WTC11 (cell line): ENCODE results near the gene ALAS1. TPM values are rescaled to one million over a fixed set of nuclear protein-coding genes. Genes with fewer than 3 reads are reported as not detected.

Source experiments
- ATAC-seq: fragments of 200-7000 bp; cut with Tn5 transposase; 2 replicates; pipeline ENCODE4 v1.10.0; 2021; ENCODE audit warnings: mild to moderate bottlenecking, moderate library complexity
- CTCF ChIA-PET: fragments of 300-600 bp; sonication (Branson Sonifier 250); formaldehyde crosslinking; loops from one replicate; lab custom pipeline; 2021; ENCODE audit warnings: antibody characterized with exemption; lab: Charles Lee
- POLR2A ChIA-PET: fragments of 350-600 bp; sonication (Branson Sonifier 250); formaldehyde crosslinking; loops from one replicate; lab custom pipeline; 2021; ENCODE audit warnings: antibody characterized with exemption; lab: Charles Lee
- DNase-seq: peaks from one replicate; pipeline ENCODE4 v3.0.0; 2021; ENCODE audit warnings: low spot score
- H3K27ac Mint-ChIP-seq: 2 replicates; pipeline ENCODE4 v1.8.0; 2021; ENCODE audit warnings: mixed read lengths
- H3K27me3 Mint-ChIP-seq: 2 replicates; pipeline ENCODE4 v1.8.0; 2021; ENCODE audit warnings: low read depth, mild to moderate bottlenecking, moderate library complexity, mixed read lengths
- H3K36me3 Mint-ChIP-seq: 2 replicates; pipeline ENCODE4 v1.8.0; 2021; ENCODE audit warnings: mixed read lengths
- H3K4me1 Mint-ChIP-seq: 2 replicates; pipeline ENCODE4 v1.8.0; 2022; ENCODE audit warnings: mixed read lengths
- H3K4me3 Mint-ChIP-seq: 2 replicates; pipeline ENCODE4 v1.8.0; 2021; ENCODE audit warnings: mild to moderate bottlenecking, moderate library complexity, mixed read lengths
- H3K9me3 Mint-ChIP-seq: 2 replicates; pipeline ENCODE4 v1.8.0; 2021; ENCODE audit warnings: mixed read lengths
- ATF2 ChIP-seq: sonication (generic); formaldehyde crosslinking; IDR thresholded peaks from 2 replicates; pipeline ENCODE4 v1.8.1; 2022; ENCODE audit warnings: low read depth, missing genetic modification reagents, borderline replicate concordance
- CREB1 ChIP-seq: sonication (generic); formaldehyde crosslinking; IDR thresholded peaks from 2 replicates; pipeline ENCODE4 v1.8.0; 2023; ENCODE audit warnings: mild to moderate bottlenecking, missing genetic modification reagents
- E2F5 ChIP-seq: sonication (generic); formaldehyde crosslinking; IDR thresholded peaks from 2 replicates; pipeline ENCODE4 v1.8.1; 2022; ENCODE audit warnings: mild to moderate bottlenecking, moderate library complexity, missing genetic modification reagents
- FOXK1 ChIP-seq: sonication (generic); formaldehyde crosslinking; IDR thresholded peaks from 2 replicates; pipeline ENCODE4 v1.8.0; 2022; ENCODE audit warnings: mild to moderate bottlenecking, moderate library complexity, missing genetic modification reagents
- IRF1 ChIP-seq: sonication (generic); formaldehyde crosslinking; IDR thresholded peaks from 2 replicates; pipeline ENCODE4 v1.8.0; 2023; ENCODE audit warnings: missing genetic modification reagents
- KAT7 ChIP-seq: sonication (generic); formaldehyde crosslinking; IDR thresholded peaks from 2 replicates; pipeline ENCODE4 v1.8.1; 2023; ENCODE audit warnings: missing genetic modification reagents, mild to moderate bottlenecking, borderline replicate concordance
- MXD4 ChIP-seq: fragments of 250-450 bp; sonication (Bioruptor Pico); IDR thresholded peaks from 2 replicates; pipeline ENCODE4 v1.8.0; 2021; ENCODE audit warnings: mild to moderate bottlenecking, moderate library complexity, borderline replicate concordance
- NR1H2 ChIP-seq: sonication (generic); formaldehyde crosslinking; IDR thresholded peaks from 2 replicates; pipeline ENCODE4 v1.9.0; 2021; ENCODE audit warnings: mild to moderate bottlenecking, moderate library complexity, missing genetic modification reagents
- NR2C2 ChIP-seq: sonication (generic); formaldehyde crosslinking; IDR thresholded peaks from 2 replicates; pipeline ENCODE4 v1.8.0; 2022; ENCODE audit warnings: mild to moderate bottlenecking, missing genetic modification reagents
- RELA ChIP-seq: sonication (generic); formaldehyde crosslinking; IDR thresholded peaks from 2 replicates; pipeline ENCODE4 v1.8.1; 2022; ENCODE audit warnings: missing genetic modification reagents, mild to moderate bottlenecking, borderline replicate concordance
- SMAD3 ChIP-seq: sonication (generic); formaldehyde crosslinking; IDR thresholded peaks from 2 replicates; pipeline ENCODE4 v1.8.0; 2022; ENCODE audit warnings: missing genetic modification reagents, mild to moderate bottlenecking, borderline replicate concordance
- SMAD4 ChIP-seq: sonication (generic); formaldehyde crosslinking; IDR thresholded peaks from 2 replicates; pipeline ENCODE4 v1.8.0; 2022; ENCODE audit warnings: mild to moderate bottlenecking, missing genetic modification reagents
- STAT6 ChIP-seq: sonication (generic); formaldehyde crosslinking; conservative IDR thresholded peaks from 2 replicates; pipeline ENCODE4 v1.8.1; 2023; ENCODE audit warnings: mild to moderate bottlenecking, low read depth, missing genetic modification reagents, moderate library complexity
- ZNF121 ChIP-seq: sonication (generic); formaldehyde crosslinking; IDR thresholded peaks from 2 replicates; pipeline ENCODE4 v1.8.0; 2023; ENCODE audit warnings: missing genetic modification reagents
- ZNF138 ChIP-seq: sonication (generic); formaldehyde crosslinking; conservative IDR thresholded peaks from 2 replicates; pipeline ENCODE4 v1.8.1; 2022; ENCODE audit warnings: mild to moderate bottlenecking, moderate library complexity, missing genetic modification reagents
- ZNF317 ChIP-seq: sonication (generic); formaldehyde crosslinking; IDR thresholded peaks from 2 replicates; pipeline ENCODE4 v1.8.1; 2023; ENCODE audit warnings: low read depth, mild to moderate bottlenecking, moderate library complexity, missing genetic modification reagents, borderline replicate concordance
- total RNA-seq: library from RNA; stranded (reverse); gene quantifications from 3 replicates; pipeline ENCODE4 v1.2.3, GENCODE V29; 2021
- TF ChIP-seq, protein P1 (sequence below): sonication (generic); formaldehyde crosslinking; IDR thresholded peaks from 2 replicates; pipeline ENCODE4 v1.8.1; 2022; ENCODE audit warnings: missing genetic modification reagents, borderline replicate concordance
- TF ChIP-seq, protein P2 (sequence below): fragments of 250-450 bp; sonication (Bioruptor Pico); IDR thresholded peaks from 2 replicates; pipeline ENCODE4 v1.9.0; 2021; ENCODE audit warnings: mild to moderate bottlenecking
- TF ChIP-seq, protein P3 (sequence below): sonication (generic); formaldehyde crosslinking; IDR thresholded peaks from 2 replicates; pipeline ENCODE4 v1.8.0; 2023; ENCODE audit warnings: missing genetic modification reagents, mild to moderate bottlenecking, borderline replicate concordance
- TF ChIP-seq, protein P4 (sequence below): sonication (generic); formaldehyde crosslinking; IDR thresholded peaks from 2 replicates; pipeline ENCODE4 v1.8.1; 2023; ENCODE audit warnings: mild to moderate bottlenecking, missing genetic modification reagents

The ALAS1 gene
- total RNA-seq, 1 experiment from 2014 or later = 39.1 TPM

- DNase-seq (no peak), ATAC-seq (no peak)
- ChIA-PET POLR2A (no interaction called here), CTCF (interaction anchor here (0.6 to 1.6 kb wide), 6 partner anchors 10 to 232 kb away, joined by 3 to 9 read pairs (median 4); partner anchors contain the start of genes POC1A and TWF2)
- Mint-ChIP-seq H3K4me1 (peaks cover 3% of the 10 kb centered on the region; the same call in 1 of the 2 replicates), H3K27ac (no peak overlapping the region), H3K36me3 (peaks cover 13% of the 10 kb centered on the region), H3K27me3 (no peaks in the 10 kb centered on the region), H3K4me3 (no peak overlapping the region), H3K9me3 (no peaks in the 10 kb centered on the region)
- no peak for TF ChIP-seq E2F5 (CRISPR knock-in tag)
- no peak for TF ChIP-seq FOXK1
- TF ChIP-seq, protein P1, sequence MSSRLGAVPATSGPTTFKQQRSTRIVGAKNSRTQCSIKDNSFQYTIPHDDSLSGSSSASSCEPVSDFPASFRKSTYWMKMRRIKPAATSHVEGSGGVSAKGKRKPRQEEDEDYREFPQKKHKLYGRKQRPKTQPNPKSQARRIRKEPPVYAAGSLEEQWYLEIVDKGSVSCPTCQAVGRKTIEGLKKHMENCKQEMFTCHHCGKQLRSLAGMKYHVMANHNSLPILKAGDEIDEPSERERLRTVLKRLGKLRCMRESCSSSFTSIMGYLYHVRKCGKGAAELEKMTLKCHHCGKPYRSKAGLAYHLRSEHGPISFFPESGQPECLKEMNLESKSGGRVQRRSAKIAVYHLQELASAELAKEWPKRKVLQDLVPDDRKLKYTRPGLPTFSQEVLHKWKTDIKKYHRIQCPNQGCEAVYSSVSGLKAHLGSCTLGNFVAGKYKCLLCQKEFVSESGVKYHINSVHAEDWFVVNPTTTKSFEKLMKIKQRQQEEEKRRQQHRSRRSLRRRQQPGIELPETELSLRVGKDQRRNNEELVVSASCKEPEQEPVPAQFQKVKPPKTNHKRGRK = no peak
- TF ChIP-seq ATF2 = no peak
- TF ChIP-seq MXD4 = no peak
- no peak for TF ChIP-seq IRF1 (CRISPR knock-in tag)
- TF ChIP-seq ZNF317 (CRISPR knock-in tag) = no peak
- TF ChIP-seq NR1H2 (CRISPR knock-in tag) = no peak
- no peak for TF ChIP-seq ZNF121 (CRISPR knock-in tag)
- TF ChIP-seq NR2C2 (CRISPR knock-in tag) = no peak
- TF ChIP-seq ZNF138 (CRISPR knock-in tag) = no peak
- no peak for TF ChIP-seq STAT6
- TF ChIP-seq CREB1 (CRISPR knock-in tag) = no peak
- TF ChIP-seq KAT7 = no peak
- TF ChIP-seq, protein P2, sequence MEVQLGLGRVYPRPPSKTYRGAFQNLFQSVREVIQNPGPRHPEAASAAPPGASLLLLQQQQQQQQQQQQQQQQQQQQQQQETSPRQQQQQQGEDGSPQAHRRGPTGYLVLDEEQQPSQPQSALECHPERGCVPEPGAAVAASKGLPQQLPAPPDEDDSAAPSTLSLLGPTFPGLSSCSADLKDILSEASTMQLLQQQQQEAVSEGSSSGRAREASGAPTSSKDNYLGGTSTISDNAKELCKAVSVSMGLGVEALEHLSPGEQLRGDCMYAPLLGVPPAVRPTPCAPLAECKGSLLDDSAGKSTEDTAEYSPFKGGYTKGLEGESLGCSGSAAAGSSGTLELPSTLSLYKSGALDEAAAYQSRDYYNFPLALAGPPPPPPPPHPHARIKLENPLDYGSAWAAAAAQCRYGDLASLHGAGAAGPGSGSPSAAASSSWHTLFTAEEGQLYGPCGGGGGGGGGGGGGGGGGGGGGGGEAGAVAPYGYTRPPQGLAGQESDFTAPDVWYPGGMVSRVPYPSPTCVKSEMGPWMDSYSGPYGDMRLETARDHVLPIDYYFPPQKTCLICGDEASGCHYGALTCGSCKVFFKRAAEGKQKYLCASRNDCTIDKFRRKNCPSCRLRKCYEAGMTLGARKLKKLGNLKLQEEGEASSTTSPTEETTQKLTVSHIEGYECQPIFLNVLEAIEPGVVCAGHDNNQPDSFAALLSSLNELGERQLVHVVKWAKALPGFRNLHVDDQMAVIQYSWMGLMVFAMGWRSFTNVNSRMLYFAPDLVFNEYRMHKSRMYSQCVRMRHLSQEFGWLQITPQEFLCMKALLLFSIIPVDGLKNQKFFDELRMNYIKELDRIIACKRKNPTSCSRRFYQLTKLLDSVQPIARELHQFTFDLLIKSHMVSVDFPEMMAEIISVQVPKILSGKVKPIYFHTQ (CRISPR knock-in tag) = no peak
- no peak for TF ChIP-seq RELA (CRISPR knock-in tag)
- TF ChIP-seq, protein P3, sequence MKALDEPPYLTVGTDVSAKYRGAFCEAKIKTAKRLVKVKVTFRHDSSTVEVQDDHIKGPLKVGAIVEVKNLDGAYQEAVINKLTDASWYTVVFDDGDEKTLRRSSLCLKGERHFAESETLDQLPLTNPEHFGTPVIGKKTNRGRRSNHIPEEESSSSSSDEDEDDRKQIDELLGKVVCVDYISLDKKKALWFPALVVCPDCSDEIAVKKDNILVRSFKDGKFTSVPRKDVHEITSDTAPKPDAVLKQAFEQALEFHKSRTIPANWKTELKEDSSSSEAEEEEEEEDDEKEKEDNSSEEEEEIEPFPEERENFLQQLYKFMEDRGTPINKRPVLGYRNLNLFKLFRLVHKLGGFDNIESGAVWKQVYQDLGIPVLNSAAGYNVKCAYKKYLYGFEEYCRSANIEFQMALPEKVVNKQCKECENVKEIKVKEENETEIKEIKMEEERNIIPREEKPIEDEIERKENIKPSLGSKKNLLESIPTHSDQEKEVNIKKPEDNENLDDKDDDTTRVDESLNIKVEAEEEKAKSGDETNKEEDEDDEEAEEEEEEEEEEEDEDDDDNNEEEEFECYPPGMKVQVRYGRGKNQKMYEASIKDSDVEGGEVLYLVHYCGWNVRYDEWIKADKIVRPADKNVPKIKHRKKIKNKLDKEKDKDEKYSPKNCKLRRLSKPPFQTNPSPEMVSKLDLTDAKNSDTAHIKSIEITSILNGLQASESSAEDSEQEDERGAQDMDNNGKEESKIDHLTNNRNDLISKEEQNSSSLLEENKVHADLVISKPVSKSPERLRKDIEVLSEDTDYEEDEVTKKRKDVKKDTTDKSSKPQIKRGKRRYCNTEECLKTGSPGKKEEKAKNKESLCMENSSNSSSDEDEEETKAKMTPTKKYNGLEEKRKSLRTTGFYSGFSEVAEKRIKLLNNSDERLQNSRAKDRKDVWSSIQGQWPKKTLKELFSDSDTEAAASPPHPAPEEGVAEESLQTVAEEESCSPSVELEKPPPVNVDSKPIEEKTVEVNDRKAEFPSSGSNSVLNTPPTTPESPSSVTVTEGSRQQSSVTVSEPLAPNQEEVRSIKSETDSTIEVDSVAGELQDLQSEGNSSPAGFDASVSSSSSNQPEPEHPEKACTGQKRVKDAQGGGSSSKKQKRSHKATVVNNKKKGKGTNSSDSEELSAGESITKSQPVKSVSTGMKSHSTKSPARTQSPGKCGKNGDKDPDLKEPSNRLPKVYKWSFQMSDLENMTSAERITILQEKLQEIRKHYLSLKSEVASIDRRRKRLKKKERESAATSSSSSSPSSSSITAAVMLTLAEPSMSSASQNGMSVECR (CRISPR knock-in tag) = no peak
- no peak for TF ChIP-seq SMAD4 (CRISPR knock-in tag)
- TF ChIP-seq SMAD3 = no peak
- TF ChIP-seq, protein P4, sequence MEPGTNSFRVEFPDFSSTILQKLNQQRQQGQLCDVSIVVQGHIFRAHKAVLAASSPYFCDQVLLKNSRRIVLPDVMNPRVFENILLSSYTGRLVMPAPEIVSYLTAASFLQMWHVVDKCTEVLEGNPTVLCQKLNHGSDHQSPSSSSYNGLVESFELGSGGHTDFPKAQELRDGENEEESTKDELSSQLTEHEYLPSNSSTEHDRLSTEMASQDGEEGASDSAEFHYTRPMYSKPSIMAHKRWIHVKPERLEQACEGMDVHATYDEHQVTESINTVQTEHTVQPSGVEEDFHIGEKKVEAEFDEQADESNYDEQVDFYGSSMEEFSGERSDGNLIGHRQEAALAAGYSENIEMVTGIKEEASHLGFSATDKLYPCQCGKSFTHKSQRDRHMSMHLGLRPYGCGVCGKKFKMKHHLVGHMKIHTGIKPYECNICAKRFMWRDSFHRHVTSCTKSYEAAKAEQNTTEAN (CRISPR knock-in tag) = no peak
Observed at GRCh38 chr3:52227766-52228165, 29.8 kb downstream of the ALAS1 start.
